Neural cell (in vitro differentiated cells): ENCODE measurements around the gene TBX4.

ENCODE experiments used
- CTCF ChIP-seq: fragments of 450-650 bp; IDR thresholded peaks from 2 replicates; pipeline ENCODE4 v1.5.1; 2014; ENCODE audit warnings: antibody characterized with exemption, mild to moderate bottlenecking, moderate library complexity; ENCODE audit not compliant: poor library complexity, severe bottlenecking
- EP300 ChIP-seq: fragments of 450-650 bp; conservative IDR thresholded peaks from 2 replicates; pipeline ENCODE4 v1.6.1; 2014; ENCODE audit warnings: antibody characterized with exemption, mild to moderate bottlenecking, moderate library complexity; ENCODE audit not compliant: poor library complexity, severe bottlenecking
- EZH2 ChIP-seq: fragments of 200-600, 300-800 bp; shearing (Covaris generic), sonication (generic); IDR thresholded peaks from 2 replicates; pipeline ENCODE4 v1.6.1; 2014; ENCODE audit warnings: antibody characterized with exemption, low read length, borderline replicate concordance, mild to moderate bottlenecking; ENCODE audit not compliant: insufficient read depth, poor library complexity, severe bottlenecking
- RAD21 ChIP-seq: fragments of 450-650 bp; conservative IDR thresholded peaks from 2 replicates; pipeline ENCODE4 v1.6.1; 2014; ENCODE audit warnings: antibody characterized with exemption, mild to moderate bottlenecking, moderate library complexity

- TF ChIP-seq CTCF (no peak), EZH2 (no peak), EP300 (no peak), RAD21 (no peak)
Observed at GRCh38 chr17:61421460-61421859, 30.8 kb upstream of the TBX4 start.
